ENCODE measurements around the gene SAA4.
A peak's percentile ranks its signal among the peaks of the same experiment; 100 is the strongest.
"Not testable (repeated sequence)": the region's sequence is repeated elsewhere in the genome, so short reads cannot be mapped to it uniquely, and the experiment has no call there.

SAA4 gene

GRCh38 chr11:18236664-18237356 lies at the start of gene SAA4:
TSS of gene SAA4 (minus strand) at chr11:18236802. CDS start at chr11:18235926, 876 bp downstream.
- no peak for DNase-seq

GRCh38 chr11:18285841-18286240 lies 49.2 kb upstream of the SAA4 start:
- no peak for DNase-seq

GRCh38 chr11:18282626-18283025 lies 46.0 kb upstream of the SAA4 start:
- no peak for DNase-seq

- peak; percentile 26 for DNase-seq
Measured at GRCh38 chr11:18280438-18281045, 43.9 kb upstream of the SAA4 start.

- DNase-seq, result no peak
Measured at GRCh38 chr11:18277565-18278271, 41.1 kb upstream of the SAA4 start.

- DNase-seq, result no peak
Measured at GRCh38 chr11:18271206-18271605, 34.6 kb upstream of the SAA4 start.

GRCh38 chr11:18270102-18270501 lies 33.5 kb upstream of the SAA4 start:
- no peak for DNase-seq

GRCh38 chr11:18269252-18269651 lies 32.6 kb upstream of the SAA4 start:
- not testable (repeated sequence) for DNase-seq

GRCh38 chr11:18267335-18268133 lies 30.9 kb upstream of the SAA4 start:
- not testable (repeated sequence) for DNase-seq

- no peak for DNase-seq
Measured at GRCh38 chr11:18265949-18266348, 29.3 kb upstream of the SAA4 start, which contains the start of gene SAA1. TSS of gene SAA1 (plus strand) at chr11:18266264. CDS start at chr11:18266888, 624 bp downstream.

- DNase-seq, result no peak
Measured at GRCh38 chr11:18264677-18265555, 28.3 kb upstream of the SAA4 start.

GRCh38 chr11:18264035-18264434 lies 27.4 kb upstream of the SAA4 start:
- DNase-seq, result peak; percentile 33

- not testable (repeated sequence) for DNase-seq
Measured at GRCh38 chr11:18262681-18263350, 26.2 kb upstream of the SAA4 start.

GRCh38 chr11:18261721-18262120 lies 25.1 kb upstream of the SAA4 start:
- DNase-seq, result no peak

- DNase-seq, result no peak
Measured at GRCh38 chr11:18259259-18259658, 22.7 kb upstream of the SAA4 start.

- DNase-seq, result no peak
Measured at GRCh38 chr11:18254781-18255361, 18.3 kb upstream of the SAA4 start.

- DNase-seq, result no peak
Measured at GRCh38 chr11:18253778-18254338, 17.3 kb upstream of the SAA4 start.

- DNase-seq, result no peak
Measured at GRCh38 chr11:18253233-18253632, 16.6 kb upstream of the SAA4 start.

- DNase-seq, result no peak
Measured at GRCh38 chr11:18248561-18248960, 12.0 kb upstream of the SAA4 start, which contains the start of gene SAA2. TSS of gene SAA2 (minus strand) at chr11:18248668. CDS start at chr11:18248011, 657 bp downstream.

- not testable (repeated sequence) for DNase-seq
Measured at GRCh38 chr11:18247191-18247581, 10.6 kb upstream of the SAA4 start.
